C4-2B (cell line): Measurements from ENCODE around the gene NGDN.

ENCODE experiments used
- ZFX ChIP-seq: fragments of 450-650 bp; IDR thresholded peaks from 2 replicates; pipeline ENCODE4 v1.6.1; 2017
- TF ChIP-seq, protein P1 (sequence below): fragments of 450-650 bp; conservative IDR thresholded peaks from 2 replicates; pipeline ENCODE4 v1.5.1; 2017; ENCODE audit warnings: mild to moderate bottlenecking

DNA sequence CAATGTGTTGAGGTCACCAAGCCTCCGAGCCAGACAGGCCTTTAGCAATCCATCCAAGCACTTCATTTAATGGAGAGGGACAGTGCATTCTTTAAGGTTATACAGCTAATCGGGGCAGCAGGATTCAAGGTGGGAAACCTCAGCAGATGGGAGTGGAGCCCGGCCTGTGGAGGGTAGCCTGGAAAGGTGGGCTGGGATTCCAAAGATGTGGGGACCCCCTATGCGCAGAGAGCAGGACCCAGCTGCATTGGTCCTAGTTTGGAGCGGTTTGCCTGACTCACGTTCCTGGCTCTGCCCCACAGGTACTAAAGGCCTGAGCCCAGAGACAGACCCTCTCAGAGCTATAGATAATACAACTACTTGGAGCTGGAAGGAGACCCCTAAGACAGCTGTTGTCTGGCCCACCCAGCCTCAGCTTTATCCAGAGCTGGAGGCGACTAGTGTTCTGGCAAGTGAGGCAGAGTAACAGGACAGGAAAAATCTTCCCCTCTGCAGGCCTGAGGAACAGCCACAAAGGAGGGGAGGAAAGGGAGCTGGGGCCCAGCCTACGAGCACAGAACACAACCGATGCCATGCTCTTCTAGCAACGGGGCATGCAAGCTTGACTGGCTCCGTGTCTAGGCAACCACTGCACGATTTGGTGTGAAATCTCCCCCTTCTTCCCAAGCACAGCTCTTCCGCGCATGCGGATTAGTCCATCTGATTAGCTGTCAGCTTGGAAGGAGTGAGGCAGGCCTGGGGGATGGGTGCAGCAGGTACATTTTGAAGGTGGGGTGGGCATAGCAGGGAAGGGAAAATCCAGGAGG is 33.0 kb upstream of the NGDN start:
- TF ChIP-seq, protein P1, sequence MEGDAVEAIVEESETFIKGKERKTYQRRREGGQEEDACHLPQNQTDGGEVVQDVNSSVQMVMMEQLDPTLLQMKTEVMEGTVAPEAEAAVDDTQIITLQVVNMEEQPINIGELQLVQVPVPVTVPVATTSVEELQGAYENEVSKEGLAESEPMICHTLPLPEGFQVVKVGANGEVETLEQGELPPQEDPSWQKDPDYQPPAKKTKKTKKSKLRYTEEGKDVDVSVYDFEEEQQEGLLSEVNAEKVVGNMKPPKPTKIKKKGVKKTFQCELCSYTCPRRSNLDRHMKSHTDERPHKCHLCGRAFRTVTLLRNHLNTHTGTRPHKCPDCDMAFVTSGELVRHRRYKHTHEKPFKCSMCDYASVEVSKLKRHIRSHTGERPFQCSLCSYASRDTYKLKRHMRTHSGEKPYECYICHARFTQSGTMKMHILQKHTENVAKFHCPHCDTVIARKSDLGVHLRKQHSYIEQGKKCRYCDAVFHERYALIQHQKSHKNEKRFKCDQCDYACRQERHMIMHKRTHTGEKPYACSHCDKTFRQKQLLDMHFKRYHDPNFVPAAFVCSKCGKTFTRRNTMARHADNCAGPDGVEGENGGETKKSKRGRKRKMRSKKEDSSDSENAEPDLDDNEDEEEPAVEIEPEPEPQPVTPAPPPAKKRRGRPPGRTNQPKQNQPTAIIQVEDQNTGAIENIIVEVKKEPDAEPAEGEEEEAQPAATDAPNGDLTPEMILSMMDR = no peak
- no peak for TF ChIP-seq ZFX
